Panc1 (cell line): ENCODE data around the gene TBC1D2B.

Experiments used
- CTCF ChIP-seq: fragments of 450-650 bp; IDR thresholded peaks from 2 replicates; pipeline ENCODE4 v1.5.1; 2017; ENCODE audit warnings: mild to moderate bottlenecking
- POLR2AphosphoS5 ChIP-seq: IDR thresholded peaks from 2 replicates; pipeline ENCODE4 v1.6.1; 2012; ENCODE audit warnings: mild to moderate bottlenecking, low read depth, low read length, moderate library complexity
- REST ChIP-seq, 2 experiments: IDR thresholded peaks; 2 replicates each; pipeline ENCODE4 v1.6.1; 2011 to 2012; ENCODE audit warnings: low read depth in 2 of 2, control low read depth in 1 of 2, low read length in 1 of 2, mild to moderate bottlenecking in 1 of 2, moderate library complexity in 1 of 2; ENCODE audit not compliant: insufficient read depth in 1 of 2

- TF ChIP-seq CTCF (no peak), POLR2AphosphoS5 (no peak), REST (IDR thresholded peaks at IDR 0.05; ENCODE audit: insufficient read depth in 1 of 2, low read depth in 2 of 2, low read length in 1 of 2) (no peak)
These were observed 2.0 kb upstream of the TBC1D2B start for GRCh38 chr15:78079298-78080087.
